ENCODE data around the gene INVS.

Gene INVS, protein sequence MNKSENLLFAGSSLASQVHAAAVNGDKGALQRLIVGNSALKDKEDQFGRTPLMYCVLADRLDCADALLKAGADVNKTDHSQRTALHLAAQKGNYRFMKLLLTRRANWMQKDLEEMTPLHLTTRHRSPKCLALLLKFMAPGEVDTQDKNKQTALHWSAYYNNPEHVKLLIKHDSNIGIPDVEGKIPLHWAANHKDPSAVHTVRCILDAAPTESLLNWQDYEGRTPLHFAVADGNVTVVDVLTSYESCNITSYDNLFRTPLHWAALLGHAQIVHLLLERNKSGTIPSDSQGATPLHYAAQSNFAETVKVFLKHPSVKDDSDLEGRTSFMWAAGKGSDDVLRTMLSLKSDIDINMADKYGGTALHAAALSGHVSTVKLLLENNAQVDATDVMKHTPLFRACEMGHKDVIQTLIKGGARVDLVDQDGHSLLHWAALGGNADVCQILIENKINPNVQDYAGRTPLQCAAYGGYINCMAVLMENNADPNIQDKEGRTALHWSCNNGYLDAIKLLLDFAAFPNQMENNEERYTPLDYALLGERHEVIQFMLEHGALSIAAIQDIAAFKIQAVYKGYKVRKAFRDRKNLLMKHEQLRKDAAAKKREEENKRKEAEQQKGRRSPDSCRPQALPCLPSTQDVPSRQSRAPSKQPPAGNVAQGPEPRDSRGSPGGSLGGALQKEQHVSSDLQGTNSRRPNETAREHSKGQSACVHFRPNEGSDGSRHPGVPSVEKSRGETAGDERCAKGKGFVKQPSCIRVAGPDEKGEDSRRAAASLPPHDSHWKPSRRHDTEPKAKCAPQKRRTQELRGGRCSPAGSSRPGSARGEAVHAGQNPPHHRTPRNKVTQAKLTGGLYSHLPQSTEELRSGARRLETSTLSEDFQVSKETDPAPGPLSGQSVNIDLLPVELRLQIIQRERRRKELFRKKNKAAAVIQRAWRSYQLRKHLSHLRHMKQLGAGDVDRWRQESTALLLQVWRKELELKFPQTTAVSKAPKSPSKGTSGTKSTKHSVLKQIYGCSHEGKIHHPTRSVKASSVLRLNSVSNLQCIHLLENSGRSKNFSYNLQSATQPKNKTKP

DNA sequence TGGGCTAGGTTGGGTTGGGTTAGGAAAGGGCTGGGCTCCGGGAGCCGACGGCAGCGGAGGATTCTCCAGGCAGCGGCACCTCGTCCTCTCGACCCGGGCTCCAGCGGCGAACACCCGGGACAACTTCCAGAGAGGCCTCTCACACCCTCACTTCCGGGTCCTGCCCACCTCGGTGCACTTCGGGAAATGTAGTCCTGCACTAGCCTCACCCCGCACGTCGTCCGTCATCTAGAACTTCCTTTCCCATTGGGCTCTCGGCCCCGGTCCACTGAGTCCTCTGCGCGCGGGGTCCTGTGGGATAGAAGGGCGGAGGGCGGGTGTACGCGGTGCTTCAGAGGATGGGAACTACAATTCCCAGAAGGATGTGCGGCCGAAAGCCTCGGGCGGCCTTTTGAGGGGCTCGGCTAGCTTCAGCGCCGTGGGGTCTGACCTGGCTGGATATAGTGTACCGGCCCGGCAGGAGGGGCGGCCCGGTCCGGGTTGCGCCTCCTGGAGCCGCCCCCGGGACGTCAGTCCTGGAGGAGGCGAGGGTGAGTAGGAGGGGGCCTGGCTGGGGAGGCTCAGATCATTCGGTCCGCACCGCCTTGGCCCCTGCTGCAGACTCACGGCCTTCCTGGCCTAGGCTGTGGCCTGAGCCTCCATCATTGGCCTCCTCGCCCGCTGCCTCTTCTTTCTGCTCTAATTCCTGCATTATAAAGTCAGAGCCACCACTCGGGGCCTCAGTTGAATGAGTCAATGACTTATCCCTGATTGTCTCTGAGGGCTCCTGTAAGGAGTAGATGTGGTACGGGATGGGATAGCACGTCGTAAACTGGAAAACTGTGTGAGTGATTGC is at the start of gene INVS, which contains the start of gene ERP44:
TSS of gene INVS (plus strand) at position 357 of the 835 bp plus-strand sequence. CDS start 5,279 bp downstream, outside the sequence.
TSS of gene ERP44 (minus strand) at position 114 of the 835 bp plus-strand sequence. CDS start 160 bp downstream, outside the sequence.
- peak within 1 kb of the TSS; percentile 84 for H3K4me2 ChIP-seq (ENCODE audit: low read depth, low read length)
- peaks cover 58% of the 10 kb centered on the region for H3K79me2 ChIP-seq (ENCODE audit: low read length)
- H2AFZ ChIP-seq (ENCODE audit: low read length): peak within 1 kb of the TSS; percentile 84
- H3K9me3 ChIP-seq (replicated peaks; ENCODE audit: insufficient read depth, low read length): no peaks in the 10 kb centered on the region
- peak within 1 kb of the TSS; percentile 95 for H3K4me3 ChIP-seq (ENCODE audit: low read length)
- H3K27me3 ChIP-seq (replicated peaks; ENCODE audit: insufficient read depth, low read length): no peaks in the 10 kb centered on the region
- no peaks in the 10 kb centered on the region for H3K36me3 ChIP-seq (replicated peaks; ENCODE audit: insufficient read depth, low read length)
- H3F3A ChIP-seq (ENCODE audit: insufficient read depth, low read length): no peaks in the 10 kb centered on the region
- H3K4me1 ChIP-seq (ENCODE audit: low read length): peaks cover 11% of the 10 kb centered on the region; the same call in 1 of the 2 replicates
- H3K9me2 ChIP-seq (replicated peaks; ENCODE audit: insufficient read depth, low read length): no peaks in the 10 kb centered on the region
- peak; percentile 99 for DNase-seq
- no peaks in the 10 kb centered on the region for H4K20me1 ChIP-seq (ENCODE audit: insufficient read depth, low read length)
- TF ChIP-seq EZH2 (optimal IDR thresholded peaks at IDR 0.05; ENCODE audit: low read depth, low read length): no peak
- TF ChIP-seq EZH2phosphoT487 (IDR thresholded peaks at IDR 0.05; ENCODE audit: low read length): no peak
- TF ChIP-seq, protein P1, sequence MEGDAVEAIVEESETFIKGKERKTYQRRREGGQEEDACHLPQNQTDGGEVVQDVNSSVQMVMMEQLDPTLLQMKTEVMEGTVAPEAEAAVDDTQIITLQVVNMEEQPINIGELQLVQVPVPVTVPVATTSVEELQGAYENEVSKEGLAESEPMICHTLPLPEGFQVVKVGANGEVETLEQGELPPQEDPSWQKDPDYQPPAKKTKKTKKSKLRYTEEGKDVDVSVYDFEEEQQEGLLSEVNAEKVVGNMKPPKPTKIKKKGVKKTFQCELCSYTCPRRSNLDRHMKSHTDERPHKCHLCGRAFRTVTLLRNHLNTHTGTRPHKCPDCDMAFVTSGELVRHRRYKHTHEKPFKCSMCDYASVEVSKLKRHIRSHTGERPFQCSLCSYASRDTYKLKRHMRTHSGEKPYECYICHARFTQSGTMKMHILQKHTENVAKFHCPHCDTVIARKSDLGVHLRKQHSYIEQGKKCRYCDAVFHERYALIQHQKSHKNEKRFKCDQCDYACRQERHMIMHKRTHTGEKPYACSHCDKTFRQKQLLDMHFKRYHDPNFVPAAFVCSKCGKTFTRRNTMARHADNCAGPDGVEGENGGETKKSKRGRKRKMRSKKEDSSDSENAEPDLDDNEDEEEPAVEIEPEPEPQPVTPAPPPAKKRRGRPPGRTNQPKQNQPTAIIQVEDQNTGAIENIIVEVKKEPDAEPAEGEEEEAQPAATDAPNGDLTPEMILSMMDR (IDR thresholded peaks at IDR 0.05; ENCODE audit: low read length): no peak
- peak within 1 kb of the TSS; percentile 60; the same call in 1 of the 2 replicates for H3K27ac ChIP-seq (ENCODE audit: low read length)
- peak within 1 kb of the TSS; percentile 82 for H3K9ac ChIP-seq (ENCODE audit: low read length)

DNA sequence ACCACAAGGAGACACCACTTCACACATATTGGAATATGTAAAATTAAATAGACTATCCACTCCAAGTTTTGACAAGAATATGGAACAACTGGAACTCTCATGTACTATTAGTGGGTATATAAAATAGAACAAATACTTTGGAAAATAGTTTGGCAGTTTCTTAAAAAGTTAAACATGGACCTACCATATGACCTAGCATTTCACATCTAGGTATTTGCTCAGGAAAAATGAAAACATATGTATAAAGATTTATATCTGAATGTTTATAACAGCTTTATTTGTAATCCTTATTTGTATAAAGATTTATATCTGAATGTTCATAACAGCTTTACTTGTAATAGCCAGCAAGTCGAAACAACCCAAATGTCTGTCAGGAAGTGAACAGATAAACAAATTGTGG is 49.5 kb upstream of the INVS start:
- no peak for TF ChIP-seq EZH2phosphoT487 (IDR thresholded peaks at IDR 0.05; ENCODE audit: low read length)
- no peak for TF ChIP-seq EZH2 (optimal IDR thresholded peaks at IDR 0.05; ENCODE audit: low read depth, low read length)
- TF ChIP-seq, protein P1 (IDR thresholded peaks at IDR 0.05; ENCODE audit: low read length): no peak
- Histone ChIP-seq H3K27me3 (replicated peaks; ENCODE audit: insufficient read depth, low read length) (no peaks in the 10 kb centered on the region), H3K9me3 (replicated peaks; ENCODE audit: insufficient read depth, low read length) (no peaks in the 10 kb centered on the region), H3K9me2 (replicated peaks; ENCODE audit: insufficient read depth, low read length) (no peaks in the 10 kb centered on the region), H2AFZ (ENCODE audit: low read length) (no peak overlapping the region), H4K20me1 (ENCODE audit: insufficient read depth, low read length) (no peaks in the 10 kb centered on the region), H3K4me1 (ENCODE audit: low read length) (no peaks in the 10 kb centered on the region), H3F3A (ENCODE audit: insufficient read depth, low read length) (no peaks in the 10 kb centered on the region), H3K36me3 (replicated peaks; ENCODE audit: insufficient read depth, low read length) (no peaks in the 10 kb centered on the region), H3K79me2 (ENCODE audit: low read length) (peaks cover 20% of the 10 kb centered on the region; the same call in 1 of the 2 replicates), H3K9ac (ENCODE audit: low read length) (no peak overlapping the region), H3K27ac (ENCODE audit: low read length) (no peak overlapping the region), H3K4me2 (ENCODE audit: low read depth, low read length) (no peak overlapping the region), H3K4me3 (ENCODE audit: low read length) (no peak overlapping the region)
- no peak for DNase-seq

DNA sequence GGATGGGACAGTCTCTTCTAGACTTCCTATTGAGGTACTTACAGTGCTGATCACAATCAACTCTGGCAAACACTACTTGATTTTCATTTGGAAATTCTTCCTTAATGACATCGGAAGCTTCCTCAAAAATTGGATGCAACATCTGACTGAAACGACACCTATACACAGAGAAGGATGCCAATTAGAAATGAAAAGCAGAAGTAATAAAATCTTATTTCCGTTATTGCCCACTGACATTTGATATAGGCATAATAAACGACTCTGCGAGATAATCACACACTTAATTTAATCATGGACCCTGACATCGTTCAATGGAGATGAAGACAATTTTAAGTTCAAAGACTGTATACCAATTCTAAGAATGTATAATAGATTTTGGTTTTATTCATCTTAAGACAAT is 46.7 kb upstream of the INVS start:
- no peak overlapping the region for H2AFZ ChIP-seq (ENCODE audit: low read length)
- no peaks in the 10 kb centered on the region for H3K27me3 ChIP-seq (replicated peaks; ENCODE audit: insufficient read depth, low read length)
- no peak overlapping the region for H3K9ac ChIP-seq (ENCODE audit: low read length)
- peaks cover 8% of the 10 kb centered on the region for H3K4me1 ChIP-seq (ENCODE audit: low read length)
- no peaks in the 10 kb centered on the region for H3K9me2 ChIP-seq (replicated peaks; ENCODE audit: insufficient read depth, low read length)
- no peaks in the 10 kb centered on the region for H4K20me1 ChIP-seq (ENCODE audit: insufficient read depth, low read length)
- DNase-seq: no peak
- H3K36me3 ChIP-seq (replicated peaks; ENCODE audit: insufficient read depth, low read length): no peaks in the 10 kb centered on the region
- H3K79me2 ChIP-seq (ENCODE audit: low read length): peaks cover 25% of the 10 kb centered on the region
- no peak overlapping the region for H3K27ac ChIP-seq (ENCODE audit: low read length)
- TF ChIP-seq EZH2phosphoT487 (IDR thresholded peaks at IDR 0.05; ENCODE audit: low read length): no peak
- TF ChIP-seq EZH2 (optimal IDR thresholded peaks at IDR 0.05; ENCODE audit: low read depth, low read length): no peak
- H3F3A ChIP-seq (ENCODE audit: insufficient read depth, low read length): no peaks in the 10 kb centered on the region
- no peaks in the 10 kb centered on the region for H3K9me3 ChIP-seq (replicated peaks; ENCODE audit: insufficient read depth, low read length)
- H3K4me2 ChIP-seq (ENCODE audit: low read depth, low read length): no peak overlapping the region
- no peak overlapping the region for H3K4me3 ChIP-seq (ENCODE audit: low read length)
